ENCODE results near the gene SLC25A33. TPM values are rescaled to one million over a fixed set of nuclear protein-coding genes. Genes with fewer than 3 reads are reported as not detected.
"Not testable (repeated sequence)": the region's sequence is repeated elsewhere in the genome, so short reads cannot be mapped to it uniquely, and the experiment has no call there.

Gene SLC25A33
- total RNA-seq, 1 experiment from 2014 or later, result 14.1 TPM

DNA sequence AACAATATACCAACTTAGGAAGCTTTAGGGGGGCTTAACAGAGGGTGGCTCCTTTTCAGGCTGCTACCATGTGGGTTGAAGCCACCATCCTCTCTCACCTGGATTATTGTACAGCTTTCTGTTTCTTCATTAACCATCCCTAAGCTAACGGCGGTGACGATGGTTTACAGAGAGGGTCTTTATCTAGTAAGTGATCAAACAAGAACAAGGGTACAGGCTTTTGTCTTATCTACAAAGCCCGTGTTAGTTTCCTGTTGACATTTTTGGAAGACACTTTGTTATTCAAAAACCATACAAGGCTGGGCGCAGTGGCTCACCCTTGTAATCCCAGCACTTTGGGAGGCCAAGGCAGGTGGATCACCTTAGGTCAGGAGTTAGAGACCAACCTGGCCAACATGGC, 20.4 kb downstream of the SLC25A33 start:
- Histone ChIP-seq H3K4me3 (ENCODE audit: low read depth, low read length, poor library complexity, severe bottlenecking) (no peak overlapping the region), H3K9me3 (ENCODE audit: low read depth, low read length, poor library complexity, severe bottlenecking) (no peaks in the 10 kb centered on the region), H3K27me3 (replicated peaks; ENCODE audit: insufficient read depth, low read depth, low read length, poor library complexity) (no peaks in the 10 kb centered on the region), H3K36me3 (ENCODE audit: insufficient read depth, low read length, poor library complexity, severe bottlenecking) (peaks cover 36% of the 10 kb centered on the region), H3K4me1 (ENCODE audit: insufficient read depth, low read length, poor library complexity, severe bottlenecking) (peaks cover 40% of the 10 kb centered on the region), H3K27ac (ENCODE audit: low read depth, low read length, poor library complexity, severe bottlenecking) (peak overlapping the region; percentile 69)
- ChIA-PET CTCF (no interaction called here), POLR2A (ENCODE audit: low non-redundant PET) (no interaction called here)
- TF ChIP-seq, protein P1, sequence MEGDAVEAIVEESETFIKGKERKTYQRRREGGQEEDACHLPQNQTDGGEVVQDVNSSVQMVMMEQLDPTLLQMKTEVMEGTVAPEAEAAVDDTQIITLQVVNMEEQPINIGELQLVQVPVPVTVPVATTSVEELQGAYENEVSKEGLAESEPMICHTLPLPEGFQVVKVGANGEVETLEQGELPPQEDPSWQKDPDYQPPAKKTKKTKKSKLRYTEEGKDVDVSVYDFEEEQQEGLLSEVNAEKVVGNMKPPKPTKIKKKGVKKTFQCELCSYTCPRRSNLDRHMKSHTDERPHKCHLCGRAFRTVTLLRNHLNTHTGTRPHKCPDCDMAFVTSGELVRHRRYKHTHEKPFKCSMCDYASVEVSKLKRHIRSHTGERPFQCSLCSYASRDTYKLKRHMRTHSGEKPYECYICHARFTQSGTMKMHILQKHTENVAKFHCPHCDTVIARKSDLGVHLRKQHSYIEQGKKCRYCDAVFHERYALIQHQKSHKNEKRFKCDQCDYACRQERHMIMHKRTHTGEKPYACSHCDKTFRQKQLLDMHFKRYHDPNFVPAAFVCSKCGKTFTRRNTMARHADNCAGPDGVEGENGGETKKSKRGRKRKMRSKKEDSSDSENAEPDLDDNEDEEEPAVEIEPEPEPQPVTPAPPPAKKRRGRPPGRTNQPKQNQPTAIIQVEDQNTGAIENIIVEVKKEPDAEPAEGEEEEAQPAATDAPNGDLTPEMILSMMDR (conservative IDR thresholded peaks at IDR 0.05; ENCODE audit: low read depth, low read length), result no peak
- TF ChIP-seq EZH2 (IDR thresholded peaks at IDR 0.05; ENCODE audit: borderline replicate concordance, low read depth, low read length, poor library complexity, severe bottlenecking), result no peak
- no peak for DNase-seq (ENCODE audit: low spot score)
- intact Hi-C loops (cut with micrococcal nuclease; ENCODE audit: unreplicated experiment), result no loop called here
- no TSS peak for BruUV-seq (replicated peaks)

DNA sequence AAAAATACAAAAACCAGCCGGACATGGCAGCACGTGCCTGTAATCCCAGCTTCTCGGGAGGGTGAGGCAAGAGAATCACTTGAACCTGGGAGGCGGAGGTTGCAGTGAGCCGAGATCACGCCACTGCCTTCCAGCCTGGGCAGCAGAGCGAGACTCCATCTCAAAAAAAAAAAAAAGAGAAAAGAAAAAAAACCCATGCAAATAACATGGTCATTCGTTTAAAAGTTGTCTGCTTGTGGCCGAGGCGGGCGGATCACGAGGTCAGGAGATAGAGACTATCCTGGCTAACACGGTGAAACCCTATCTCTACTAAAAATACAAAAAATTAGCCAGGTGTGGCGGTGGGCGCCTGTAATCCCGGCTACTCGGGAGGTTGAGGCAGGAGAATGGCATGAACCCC, 20.8 kb downstream of the SLC25A33 start:
- POLR2A ChIA-PET (ENCODE audit: low non-redundant PET); H3K27me3 ChIP-seq (replicated peaks; ENCODE audit: insufficient read depth, low read depth, low read length, poor library complexity); H3K4me3 ChIP-seq (ENCODE audit: low read depth, low read length, poor library complexity, severe bottlenecking); CTCF ChIA-PET; BruUV-seq (replicated peaks); H3K9me3 ChIP-seq (ENCODE audit: low read depth, low read length, poor library complexity, severe bottlenecking); intact Hi-C loops (cut with micrococcal nuclease; ENCODE audit: unreplicated experiment); DNase-seq (ENCODE audit: low spot score): not testable (repeated sequence)
- peaks cover 32% of the 10 kb centered on the region for H3K36me3 ChIP-seq (ENCODE audit: insufficient read depth, low read length, poor library complexity, severe bottlenecking)
- peak overlapping the region; percentile 69 for H3K27ac ChIP-seq (ENCODE audit: low read depth, low read length, poor library complexity, severe bottlenecking)
- peaks cover 40% of the 10 kb centered on the region for H3K4me1 ChIP-seq (ENCODE audit: insufficient read depth, low read length, poor library complexity, severe bottlenecking)

DNA sequence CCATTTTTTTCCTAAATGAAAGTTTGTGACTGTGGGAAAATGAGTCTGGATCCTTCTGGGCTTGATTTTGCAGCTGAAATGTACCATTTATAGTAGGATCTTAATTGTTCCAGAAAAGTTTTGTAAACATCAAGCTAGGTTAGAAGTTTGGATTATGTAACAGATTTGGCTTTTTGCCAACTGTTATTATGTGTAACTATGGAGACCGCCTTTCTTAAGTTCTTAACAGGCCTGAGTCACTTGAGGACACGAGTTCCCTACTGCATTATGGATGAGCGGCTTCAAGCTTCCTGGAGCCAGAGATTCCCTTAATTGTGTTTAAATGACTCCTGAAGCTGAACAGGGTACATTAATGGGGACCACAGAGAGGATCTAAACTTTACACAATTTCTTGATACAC, 22.2 kb downstream of the SLC25A33 start:
- CTCF ChIA-PET, result interaction anchor here (0.6 to 0.8 kb wide), 3 partner anchors 17 to 273 kb away, joined by 3 to 4 read pairs (median 3); no protein-coding TSS in a partner anchor
- H3K9me3 ChIP-seq (ENCODE audit: low read depth, low read length, poor library complexity, severe bottlenecking), result no peaks in the 10 kb centered on the region
- H3K27me3 ChIP-seq (replicated peaks; ENCODE audit: insufficient read depth, low read depth, low read length, poor library complexity), result no peaks in the 10 kb centered on the region
- BruUV-seq (replicated peaks), result no TSS peak
- POLR2A ChIA-PET (ENCODE audit: low non-redundant PET), result interaction anchor here (0.5 to 0.6 kb wide), 2 partner anchors 16 to 39 kb away, joined by 4 read pairs; no protein-coding TSS in a partner anchor
- DNase-seq (ENCODE audit: low spot score), result peak; percentile 97
- H3K4me3 ChIP-seq (ENCODE audit: low read depth, low read length, poor library complexity, severe bottlenecking), result peak overlapping the region; percentile 12
- TF ChIP-seq, protein P1 (conservative IDR thresholded peaks at IDR 0.05; ENCODE audit: low read depth, low read length), result no peak
- TF ChIP-seq EZH2 (IDR thresholded peaks at IDR 0.05; ENCODE audit: borderline replicate concordance, low read depth, low read length, poor library complexity, severe bottlenecking), result no peak
- H3K36me3 ChIP-seq (ENCODE audit: insufficient read depth, low read length, poor library complexity, severe bottlenecking), result peaks cover 22% of the 10 kb centered on the region
- intact Hi-C loops (cut with micrococcal nuclease; ENCODE audit: unreplicated experiment), result no loop called here
- H3K27ac ChIP-seq (ENCODE audit: low read depth, low read length, poor library complexity, severe bottlenecking), result peak overlapping the region; percentile 82
- H3K4me1 ChIP-seq (ENCODE audit: insufficient read depth, low read length, poor library complexity, severe bottlenecking), result peaks cover 40% of the 10 kb centered on the region

DNA sequence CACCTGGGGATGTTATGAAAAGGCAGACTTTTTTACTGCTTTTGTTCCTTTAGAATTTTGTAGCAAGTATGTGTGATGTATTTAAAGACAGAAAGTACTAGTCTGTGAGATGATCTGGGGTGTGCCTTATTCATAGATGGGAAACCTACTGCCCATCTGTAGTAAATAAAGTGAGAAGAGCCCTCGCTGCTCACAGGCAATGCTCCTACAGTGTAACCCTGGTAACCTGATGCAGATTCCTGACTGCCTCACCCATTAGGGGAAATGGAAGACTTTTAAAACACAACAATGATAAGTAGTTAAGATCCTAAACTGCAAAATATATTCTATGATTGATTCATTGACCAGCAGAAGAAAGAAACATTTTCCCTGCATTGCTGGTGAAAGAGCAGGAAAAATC, 30.0 kb downstream of the SLC25A33 start:
- intact Hi-C loops (cut with micrococcal nuclease; ENCODE audit: unreplicated experiment), result no loop called here

DNA sequence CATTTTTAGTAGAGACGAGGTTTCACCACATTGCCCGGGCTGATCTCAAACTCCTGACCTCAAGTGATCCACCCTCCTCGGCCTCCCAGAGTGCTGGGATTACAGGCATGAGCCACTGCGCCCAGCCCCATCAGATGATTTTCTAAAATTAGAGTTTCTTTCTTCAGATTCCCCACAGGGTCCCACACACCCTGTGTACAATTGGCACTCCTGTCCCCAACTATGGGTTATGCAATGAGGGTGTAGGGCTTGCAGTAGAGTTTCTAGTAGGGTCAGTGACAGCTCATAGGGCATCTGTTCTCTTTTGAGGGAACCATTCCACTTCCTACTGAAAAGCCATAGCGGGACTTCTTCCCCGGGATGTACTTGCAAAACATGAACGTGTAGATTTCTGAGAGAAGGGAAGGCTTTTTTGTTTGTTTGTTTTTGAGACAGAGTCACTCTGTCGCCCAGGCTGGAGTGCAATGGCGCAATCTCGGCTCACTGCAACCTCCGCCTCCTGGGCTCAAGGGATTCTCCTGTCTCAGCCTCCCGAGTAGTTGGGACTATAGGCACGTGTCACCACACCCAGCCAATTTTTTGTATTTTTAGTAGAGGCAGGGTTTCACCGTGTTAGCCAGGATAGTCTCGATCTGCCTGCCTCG, 31.7 kb downstream of the SLC25A33 start:
- DNase-seq (ENCODE audit: low spot score); POLR2A ChIA-PET (ENCODE audit: low non-redundant PET); H3K4me1 ChIP-seq (ENCODE audit: insufficient read depth, low read length, poor library complexity, severe bottlenecking); H3K27ac ChIP-seq (ENCODE audit: low read depth, low read length, poor library complexity, severe bottlenecking); H3K27me3 ChIP-seq (replicated peaks; ENCODE audit: insufficient read depth, low read depth, low read length, poor library complexity); BruUV-seq (replicated peaks); CTCF ChIA-PET; H3K4me3 ChIP-seq (ENCODE audit: low read depth, low read length, poor library complexity, severe bottlenecking); H3K9me3 ChIP-seq (ENCODE audit: low read depth, low read length, poor library complexity, severe bottlenecking): not testable (repeated sequence)
- intact Hi-C loops (cut with micrococcal nuclease; ENCODE audit: unreplicated experiment), result loop anchor here (10.0 kb wide), 1 partner anchor 306 kb away; no protein-coding TSS in a partner anchor
- H3K36me3 ChIP-seq (ENCODE audit: insufficient read depth, low read length, poor library complexity, severe bottlenecking), result peaks cover 22% of the 10 kb centered on the region

More for the DNA sequence above, 30.0 kb downstream of the SLC25A33 start:
- POLR2A ChIA-PET (ENCODE audit: low non-redundant PET), result interaction anchor here (0.7 kb wide), 1 partner anchor 241 kb away, joined by 3 read pairs; no protein-coding TSS in a partner anchor
- CTCF ChIA-PET, result no interaction called here
- Histone ChIP-seq H3K4me1 (ENCODE audit: insufficient read depth, low read length, poor library complexity, severe bottlenecking) (no peaks in the 10 kb centered on the region), H3K9me3 (ENCODE audit: low read depth, low read length, poor library complexity, severe bottlenecking) (no peaks in the 10 kb centered on the region), H3K27ac (ENCODE audit: low read depth, low read length, poor library complexity, severe bottlenecking) (no peak overlapping the region), H3K36me3 (ENCODE audit: insufficient read depth, low read length, poor library complexity, severe bottlenecking) (peaks cover 21% of the 10 kb centered on the region), H3K4me3 (ENCODE audit: low read depth, low read length, poor library complexity, severe bottlenecking) (no peak overlapping the region), H3K27me3 (replicated peaks; ENCODE audit: insufficient read depth, low read depth, low read length, poor library complexity) (no peaks in the 10 kb centered on the region)
- no peak for DNase-seq (ENCODE audit: low spot score)
- TF ChIP-seq, protein P1 (conservative IDR thresholded peaks at IDR 0.05; ENCODE audit: low read depth, low read length), result no peak
- no peak for TF ChIP-seq EZH2 (IDR thresholded peaks at IDR 0.05; ENCODE audit: borderline replicate concordance, low read depth, low read length, poor library complexity, severe bottlenecking)
- BruUV-seq (replicated peaks), result no TSS peak

Data from A673 (cell line).